ENCODE data around the gene AMIGO3.
"Not testable (repeated sequence)": the region's sequence is repeated elsewhere in the genome, so short reads cannot be mapped to it uniquely, and the experiment has no call there.

DNA sequence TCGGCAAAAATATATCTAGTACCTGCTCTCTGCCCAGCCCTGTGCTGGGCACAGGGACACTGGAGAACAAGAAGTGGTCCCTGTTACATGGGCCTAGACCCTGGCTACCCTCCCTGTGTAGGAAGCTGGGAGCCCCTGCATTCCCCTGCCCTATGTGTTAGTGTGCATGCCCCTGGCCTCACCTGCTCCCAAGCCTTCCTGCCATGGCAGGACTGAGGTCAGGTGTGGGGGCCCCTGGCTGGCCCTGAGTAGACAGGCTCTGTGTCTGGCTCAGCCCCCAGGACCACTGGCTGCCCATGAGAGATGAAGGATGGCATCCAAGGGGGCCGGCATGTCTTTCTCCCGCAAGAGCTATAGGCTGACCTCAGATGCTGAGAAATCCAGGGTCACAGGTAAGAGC, 28.6 kb downstream of the AMIGO3 start:
- not testable (repeated sequence) for TF ChIP-seq CTCF (IDR thresholded peaks at IDR 0.05); EZH2 (IDR thresholded peaks at IDR 0.05; ENCODE audit: borderline replicate concordance, insufficient read depth, low read depth, low read length, poor library complexity, severe bottlenecking)

Measured in B cell (primary cell).